T-helper 17 cell (primary cell): Measurements from ENCODE around the gene RER1. TPM values are rescaled to one million over a fixed set of nuclear protein-coding genes. Genes with fewer than 3 reads are reported as not detected.

Experiments
- ATAC-seq: fragments of 150-1000 bp; cut with Tn5 transposase; 2 replicates; pipeline ENCODE4 v1.10.0; 2021; ENCODE audit warnings: mild to moderate bottlenecking, moderate library complexity
- DNase-seq, 3 donors: peaks; one replicate each; pipeline versions ENCODE4 v3.0.0 to v3.0.0-alpha.2; 2020 to 2021
- H3K9me3 ChIP-seq: one replicate; pipeline ENCODE4 v1.7.0; 2013; ENCODE audit warnings: low read length, mild to moderate bottlenecking; ENCODE audit not compliant: control insufficient read depth, poor library complexity, severe bottlenecking
- H3K27ac Mint-ChIP-seq: one replicate; pipeline ENCODE4 v1.8.0; 2022; ENCODE audit warnings: mild to moderate bottlenecking, moderate library complexity, mixed read lengths
- H3K27me3 Mint-ChIP-seq: one replicate; pipeline ENCODE4 v1.8.0; 2022; ENCODE audit warnings: mixed read lengths
- H3K36me3 Mint-ChIP-seq: one replicate; pipeline ENCODE4 v1.8.0; 2022; ENCODE audit warnings: low read depth, mixed read lengths
- H3K4me1 Mint-ChIP-seq: one replicate; pipeline ENCODE4 v1.8.0; 2022; ENCODE audit warnings: mild to moderate bottlenecking, mixed read lengths
- H3K4me3 Mint-ChIP-seq: one replicate; pipeline ENCODE4 v1.8.0; 2022; ENCODE audit warnings: mild to moderate bottlenecking, moderate library complexity, mixed read lengths
- total RNA-seq, 4 donors: library from RNA in 2 of 4; stranded (reverse) in 2 of 4; gene quantifications; one replicate each; pipeline ENCODE4 v1.2.3 and lab custom pipeline; 2022 to 2026

The RER1 gene
- total RNA-seq, 2 donors from 2014 or later = 68.4 to 70.0 TPM

DNA sequence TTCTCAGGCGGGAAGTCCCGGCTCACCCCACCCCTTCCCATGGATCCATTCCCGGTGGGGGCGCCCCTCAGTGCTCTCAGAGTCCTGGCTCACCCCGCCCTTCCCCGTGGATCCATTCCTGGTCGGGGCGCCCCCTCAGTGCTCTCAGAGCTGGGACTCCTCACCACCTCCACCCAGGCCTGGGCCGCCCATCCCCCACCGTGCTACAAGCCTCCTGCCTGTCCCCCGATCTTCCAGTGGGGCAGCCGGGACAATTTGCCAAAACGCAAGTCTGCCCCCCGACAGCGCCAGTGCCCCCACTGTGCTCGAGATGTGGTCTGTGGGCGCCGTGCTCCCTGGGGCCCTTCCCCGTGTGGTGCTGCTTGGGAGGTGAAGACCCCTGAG lies 61.3 kb downstream of the RER1 start:
- no peaks in the 10 kb centered on the region for H3K9me3 ChIP-seq
- Mint-ChIP-seq H3K4me1 (peaks cover 3% of the 10 kb centered on the region), H3K27me3 (no peaks in the 10 kb centered on the region), H3K36me3 (no peaks in the 10 kb centered on the region), H3K27ac (no peak overlapping the region), H3K4me3 (no peak overlapping the region)
- ATAC-seq (no peak), DNase-seq (no peak)

DNA sequence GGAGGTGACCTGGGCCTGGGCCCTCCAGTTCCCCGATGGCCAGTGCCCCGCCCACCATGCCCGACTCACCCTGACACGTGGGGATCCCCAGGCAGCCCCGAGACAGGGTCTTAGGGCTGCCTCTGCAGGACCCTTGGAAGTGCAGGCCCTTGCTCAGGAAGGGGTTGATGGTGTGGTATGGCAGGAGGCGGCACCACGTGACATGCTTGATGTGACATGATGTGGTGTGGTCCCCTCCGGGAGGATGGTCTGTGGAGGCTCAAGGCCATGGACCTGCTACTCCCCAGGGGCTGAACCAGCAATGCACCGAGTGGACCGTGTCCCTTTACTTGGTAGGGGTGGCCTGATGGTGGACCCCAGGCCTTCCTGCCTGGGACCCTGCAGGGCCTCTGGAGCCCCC lies 62.6 kb downstream of the RER1 start:
- no peaks in the 10 kb centered on the region for H3K9me3 ChIP-seq
- Mint-ChIP-seq H3K27me3 (no peaks in the 10 kb centered on the region), H3K4me3 (no peak overlapping the region), H3K36me3 (no peaks in the 10 kb centered on the region), H3K27ac (no peak overlapping the region), H3K4me1 (peaks cover 3% of the 10 kb centered on the region)
- DNase-seq = no peak
- no peak for ATAC-seq

Other genes starting within 250 kb of the RER1 start
- gene FAAP20, start 197.1 kb upstream of the RER1 start, total RNA-seq = 10 to 100 TPM; 44.6 to 48.6 TPM
- 100 to 1,000 TPM; 183 to 215 TPM for gene SKI, start 163.5 kb upstream of the RER1 start, total RNA-seq
- 1 to 10 TPM; 7.0 to 8.4 TPM for gene MORN1, start 287 bp upstream of the RER1 start, total RNA-seq
- gene PEX10, start 20.7 kb downstream of the RER1 start, total RNA-seq = 1 to 10 TPM; 7.3 to 8.3 TPM
- gene PLCH2, start 84.4 kb downstream of the RER1 start, total RNA-seq = 10 to 100 TPM; 30.0 to 39.3 TPM
- gene PANK4, start 134.8 kb downstream of the RER1 start, total RNA-seq = 10 to 100 TPM; 47.9 to 53.5 TPM
- gene HES5, start 138.4 kb downstream of the RER1 start, total RNA-seq = not detected
- 100 to 1,000 TPM; 179 to 212 TPM for gene TNFRSF14, start 164.5 kb downstream of the RER1 start, total RNA-seq
- 10 to 100 TPM; 17.6 to 18.5 TPM for gene PRXL2B, start 194.9 kb downstream of the RER1 start, total RNA-seq
- gene MMEL1, start 241.2 kb downstream of the RER1 start, total RNA-seq = 1 to 10 TPM in 1 of 2 donors, under 1 TPM in 1; 0.94 to 3.8 TPM